Uterus (tissue), 4 donors: ENCODE data around the gene GUF1. TPM values are rescaled to one million over a fixed set of nuclear protein-coding genes. Genes with fewer than 3 reads are reported as not detected.

Source experiments
- DNase-seq, 2 donors: peaks; one replicate each; pipeline ENCODE4 v3.0.0-alpha.2; 2019 to 2020
- H3K27ac ChIP-seq, 2 donors: fragments of 200-600 bp; sonication (generic); 1 replicate in 1 of 2; 2 replicates in 1 of 2; pipeline ENCODE4 v1.5.1; 2016 to 2018
- H3K27me3 ChIP-seq, 2 donors: fragments of 200-600 bp; sonication (generic); one replicate each; pipeline ENCODE4 v1.5.1; 2018 to 2019; ENCODE audit warnings: control low read depth in 1 of 2
- H3K36me3 ChIP-seq, 2 donors: fragments of 200-600 bp; sonication (generic); one replicate each; pipeline ENCODE4 v1.5.1; 2019; ENCODE audit warnings: control low read depth in 1 of 2
- H3K4me1 ChIP-seq, 2 donors: fragments of 200-600 bp; sonication (generic); one replicate each; pipeline ENCODE4 v1.5.1; 2018 to 2019; ENCODE audit warnings: control low read depth in 1 of 2
- H3K4me3 ChIP-seq, 2 donors: fragments of 200-600 bp; sonication (generic); 1 replicate in 1 of 2; 2 replicates in 1 of 2; pipeline ENCODE4 v1.5.1; 2018 to 2019; ENCODE audit warnings: mild to moderate bottlenecking in 1 of 2
- H3K9me3 ChIP-seq, 2 donors: fragments of 200-600 bp; sonication (generic); one replicate each; pipeline ENCODE4 v1.5.1; 2019; ENCODE audit warnings: control low read depth in 1 of 2
- CTCF ChIP-seq, 4 experiments: fragments of 200-600 bp in 2 of 4; fragments of 450-650 bp in 2 of 4; sonication (generic) in 2 of 4; IDR thresholded peaks; one replicate each; pipeline ENCODE4 v1.5.1; 2016 to 2019; ENCODE audit warnings: antibody characterized with exemption in 4 of 4, mild to moderate bottlenecking in 2 of 4, moderate library complexity in 1 of 4
- POLR2A ChIP-seq, 2 donors: fragments of 450-650 bp; IDR thresholded peaks; one replicate each; pipeline ENCODE4 v1.6.1; 2016; ENCODE audit warnings: antibody characterized with exemption in 2 of 2, mild to moderate bottlenecking in 1 of 2, moderate library complexity in 1 of 2
- intact Hi-C: fragments of 100-400 bp; cut with DNase I; formaldehyde crosslinking; loops from one replicate; pipeline ENCODE4 v1.15.1; 2023; ENCODE audit warnings: low total_unique reads
- total RNA-seq, 4 donors: library from RNA; depleted of rRNA in 3 of 4; stranded (reverse); fragments of >200 nt in 3 of 4; gene quantifications; one replicate each; pipeline versions ENCODE4 v1.1.0 to v1.2.4, GENCODE V29; 2014 to 2023
- donor health status: DM: yes; HTN: yes; CAD: no.

Gene GUF1
- total RNA-seq, 4 donors from 2014 or later: 3.8 to 32.3 (median 19.0) TPM

GRCh38 chr4:44646151-44646550 lies 32.1 kb upstream of the GUF1 start:
- no peak for TF ChIP-seq POLR2A (IDR thresholded peaks at IDR 0.05)
- no peak for TF ChIP-seq CTCF (IDR thresholded peaks at IDR 0.05)
- Histone ChIP-seq H3K27ac (no peak overlapping the region), H3K9me3 (no peaks in the 10 kb centered on the region), H3K27me3 (no peaks in the 10 kb centered on the region), H3K4me3 (no peak overlapping the region), H3K4me1 (no peaks in the 10 kb centered on the region), H3K36me3 (no peaks in the 10 kb centered on the region)
- DNase-seq: no peak
- intact Hi-C loops: no loop called here

- TF ChIP-seq CTCF (IDR thresholded peaks at IDR 0.05) (no peak), POLR2A (IDR thresholded peaks at IDR 0.05) (no peak)
- Histone ChIP-seq H3K4me1 (no peaks in the 10 kb centered on the region), H3K36me3 (no peaks in the 10 kb centered on the region), H3K27me3 (no peaks in the 10 kb centered on the region), H3K9me3 (no peaks in the 10 kb centered on the region), H3K27ac (no peak within 1 kb of the TSS), H3K4me3 (no peak within 1 kb of the TSS)
- DNase-seq: no peak
- intact Hi-C loops: no loop called here
Measured at GRCh38 chr4:44651425-44651824, 26.8 kb upstream of the GUF1 start, which contains the start of gene YIPF7. Gene YIPF7, minus strand, starts transcription at chr4:44651625. Its CDS starts 1,525 bp downstream, at chr4:44650100.

GRCh38 chr4:44652002-44652401 lies 26.2 kb upstream of the GUF1 start:
- no peak for DNase-seq
- H3K9me3 ChIP-seq: no peaks in the 10 kb centered on the region
- intact Hi-C loops: no loop called here
- H3K36me3 ChIP-seq: no peaks in the 10 kb centered on the region
- H3K27me3 ChIP-seq: no peaks in the 10 kb centered on the region
- no peaks in the 10 kb centered on the region for H3K4me1 ChIP-seq
- no peak overlapping the region for H3K4me3 ChIP-seq
- no peak for TF ChIP-seq CTCF (IDR thresholded peaks at IDR 0.05)
- TF ChIP-seq POLR2A (IDR thresholded peaks at IDR 0.05): no peak
- H3K27ac ChIP-seq: no peak overlapping the region

- intact Hi-C loops: no loop called here
- Histone ChIP-seq H3K27ac (no peak overlapping the region), H3K4me3 (no peak overlapping the region), H3K4me1 (no peaks in the 10 kb centered on the region), H3K9me3 (no peaks in the 10 kb centered on the region), H3K36me3 (no peaks in the 10 kb centered on the region), H3K27me3 (no peaks in the 10 kb centered on the region)
- TF ChIP-seq POLR2A (IDR thresholded peaks at IDR 0.05): no peak
- TF ChIP-seq CTCF (IDR thresholded peaks at IDR 0.05): no peak
- no peak for DNase-seq
Measured at GRCh38 chr4:44660396-44660795, 17.8 kb upstream of the GUF1 start.

GRCh38 chr4:44661940-44662622 lies 16.1 kb upstream of the GUF1 start:
- intact Hi-C loops: no loop called here
- no peaks in the 10 kb centered on the region for H3K4me1 ChIP-seq
- no peak overlapping the region for H3K4me3 ChIP-seq
- H3K36me3 ChIP-seq: no peaks in the 10 kb centered on the region
- H3K9me3 ChIP-seq: no peaks in the 10 kb centered on the region
- no peak for TF ChIP-seq CTCF (IDR thresholded peaks at IDR 0.05)
- no peak for TF ChIP-seq POLR2A (IDR thresholded peaks at IDR 0.05)
- no peak for DNase-seq
- H3K27me3 ChIP-seq: no peaks in the 10 kb centered on the region
- H3K27ac ChIP-seq: no peak overlapping the region
